PC-3 (cell line): ENCODE results near the gene ZNF148. TPM values are rescaled to one million over a fixed set of nuclear protein-coding genes. Genes with fewer than 3 reads are reported as not detected.

Experiments
- ATAC-seq: fragments of 200-7000 bp; cut with Tn5 transposase; 2 replicates; pipeline ENCODE4 v1.9.1; 2020; ENCODE audit warnings: mild to moderate bottlenecking, moderate library complexity
- BruUV-seq: library from RNA; stranded (reverse); fragments of 400-500 nt; replicated peaks from 2 replicates; lab custom pipeline; 2021; lab: Mats Ljungman, UMichigan
- CTCF ChIA-PET: fragments of 300-600 bp; sonication (Branson Sonifier 250); formaldehyde crosslinking; loops from one replicate; lab custom pipeline; 2022; ENCODE audit warnings: antibody characterized with exemption; lab: Charles Lee
- POLR2A ChIA-PET: fragments of 300-600 bp; sonication (Branson Sonifier 250); formaldehyde crosslinking; loops from one replicate; lab custom pipeline; 2022; ENCODE audit warnings: antibody characterized with exemption; ENCODE audit not compliant: unreplicated experiment; lab: Charles Lee
- DNase-seq: peaks from one replicate; pipeline ENCODE4 v3.0.0-alpha.2; 2015
- H2AFZ ChIP-seq: fragments of 300-600 bp; sonication (generic); 2 replicates; pipeline ENCODE4 v1.6.0; 2016; ENCODE audit warnings: antibody characterized with exemption, low read length
- H3F3A ChIP-seq: fragments of 300-600 bp; sonication (generic); one replicate; pipeline ENCODE4 v1.6.0; 2017; ENCODE audit warnings: antibody characterized with exemption, low read length, control low read depth, mild to moderate bottlenecking; ENCODE audit not compliant: unreplicated experiment
- H3K27ac ChIP-seq: fragments of 300-600 bp; sonication (generic); 2 replicates; pipeline ENCODE4 v1.5.1; 2016; ENCODE audit warnings: mild to moderate bottlenecking, low read length
- H3K27me3 ChIP-seq: fragments of 300-600 bp; sonication (generic); 2 replicates; pipeline ENCODE4 v1.6.1; 2016; ENCODE audit warnings: low read length, mixed read lengths
- H3K36me3 ChIP-seq: fragments of 300-600 bp; sonication (generic); 2 replicates; pipeline ENCODE4 v1.6.1; 2016; ENCODE audit warnings: low read depth, mixed run types, low read length, mixed read lengths
- H3K4me1 ChIP-seq: fragments of 300-600 bp; sonication (generic); 2 replicates; pipeline ENCODE4 v1.5.1; 2016; ENCODE audit warnings: low read length; ENCODE audit not compliant: insufficient read depth
- H3K4me2 ChIP-seq: fragments of 300-600 bp; sonication (generic); 2 replicates; pipeline ENCODE4 v1.6.0; 2016; ENCODE audit warnings: low read length
- H3K4me3 ChIP-seq: fragments of 300-600 bp; sonication (generic); 2 replicates; pipeline ENCODE4 v1.5.1; 2016; ENCODE audit warnings: mild to moderate bottlenecking, low read length, mixed read lengths
- H3K79me2 ChIP-seq: fragments of 300-600 bp; sonication (generic); 2 replicates; pipeline ENCODE4 v1.6.1; 2017; ENCODE audit warnings: low read length, mixed read lengths
- H3K9ac ChIP-seq: fragments of 300-600 bp; sonication (generic); 2 replicates; pipeline ENCODE4 v1.6.0; 2016; ENCODE audit warnings: mild to moderate bottlenecking, low read length
- H3K9me2 ChIP-seq: fragments of 300-600 bp; sonication (generic); replicated peaks from 2 replicates; pipeline ENCODE4 v1.6.1; 2016; ENCODE audit warnings: mixed run types, low read length, mixed read lengths
- H3K9me3 ChIP-seq: fragments of 300-600 bp; sonication (generic); 2 replicates; pipeline ENCODE4 v1.6.1; 2016; ENCODE audit warnings: low read length, mixed read lengths
- H4K20me1 ChIP-seq: fragments of 300-600 bp; sonication (generic); 2 replicates; pipeline ENCODE4 v1.6.1; 2016; ENCODE audit warnings: low read length, mixed read lengths
- CTCF ChIP-seq: fragments of 300-600 bp; sonication (generic); conservative IDR thresholded peaks from 2 replicates; pipeline ENCODE4 v1.5.1; 2017; ENCODE audit warnings: antibody characterized with exemption, low read depth, mild to moderate bottlenecking, low read length
- EZH2 ChIP-seq: fragments of 300-600 bp; sonication (generic); IDR thresholded peaks from one replicate; pipeline ENCODE4 v1.6.1; 2017; ENCODE audit warnings: antibody characterized with exemption, mild to moderate bottlenecking, low read length; ENCODE audit not compliant: unreplicated experiment
- EZH2phosphoT487 ChIP-seq: fragments of 300-600 bp; sonication (generic); IDR thresholded peaks from 2 replicates; pipeline ENCODE4 v1.6.1; 2018; ENCODE audit warnings: mild to moderate bottlenecking, antibody characterized with exemption, low read length, borderline replicate concordance
- intact Hi-C: fragments of 100-400 bp; cut with micrococcal nuclease; formaldehyde crosslinking; loops from 2 replicates; pipeline ENCODE4 v1.9.0; 2023
- total RNA-seq: library from RNA; depleted of rRNA; stranded (reverse); fragments of >200 nt; gene quantifications from 2 replicates; pipeline ENCODE4 v1.2.3, GENCODE V29; 2014

The ZNF148 gene
- total RNA-seq, 1 experiment from 2014 or later, result 18.1 TPM

DNA sequence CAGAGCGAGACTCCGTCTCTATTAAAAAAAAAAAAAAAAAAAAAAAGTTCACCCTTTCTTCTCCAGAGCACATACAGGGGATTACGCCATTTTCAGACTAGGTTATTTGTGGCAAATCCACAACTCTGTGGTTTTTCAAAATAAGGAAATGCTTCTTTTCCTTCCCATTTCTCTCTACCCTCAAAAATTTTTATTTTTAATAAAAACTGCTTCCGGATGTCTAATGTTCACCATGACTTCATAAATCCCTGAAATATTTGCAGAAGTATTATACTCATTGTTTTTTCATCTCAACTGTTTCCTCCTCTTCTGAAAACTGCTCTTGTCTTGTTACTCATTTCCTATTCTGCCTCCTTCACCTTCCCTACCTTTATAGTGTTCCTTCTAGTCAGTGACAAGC, 117.6 kb downstream of the ZNF148 start:
- no peaks in the 10 kb centered on the region for H3K9me2 ChIP-seq
- H3K9me3 ChIP-seq, result no peaks in the 10 kb centered on the region
- H3K4me1 ChIP-seq, result no peaks in the 10 kb centered on the region
- CTCF ChIA-PET, result no interaction called here
- H3K27me3 ChIP-seq, result no peaks in the 10 kb centered on the region
- POLR2A ChIA-PET, result no interaction called here
- H3K27ac ChIP-seq, result no peak overlapping the region
- no peaks in the 10 kb centered on the region for H3K36me3 ChIP-seq
- no peaks in the 10 kb centered on the region for H4K20me1 ChIP-seq
- no peak overlapping the region for H3K4me2 ChIP-seq
- DNase-seq, result no peak
- H3F3A ChIP-seq, result no peaks in the 10 kb centered on the region
- H2AFZ ChIP-seq, result no peak overlapping the region
- TF ChIP-seq CTCF, result no peak
- TF ChIP-seq EZH2, result no peak
- TF ChIP-seq EZH2phosphoT487, result no peak
- BruUV-seq, result no TSS peak
- H3K79me2 ChIP-seq, result no peaks in the 10 kb centered on the region
- intact Hi-C loops, result no loop called here
- ATAC-seq, result no peak
- H3K4me3 ChIP-seq, result no peak overlapping the region
- H3K9ac ChIP-seq, result no peak overlapping the region

GRCh38 chr3:125256675-125257074, 118.5 kb downstream of the ZNF148 start:
- CTCF ChIA-PET, result no interaction called here
- H4K20me1 ChIP-seq, result no peaks in the 10 kb centered on the region
- no TSS peak for BruUV-seq
- no peak for ATAC-seq
- POLR2A ChIA-PET, result no interaction called here
- no peaks in the 10 kb centered on the region for H3K9me2 ChIP-seq
- H2AFZ ChIP-seq, result no peak overlapping the region
- no peaks in the 10 kb centered on the region for H3K36me3 ChIP-seq
- H3K4me2 ChIP-seq, result no peak overlapping the region
- TF ChIP-seq EZH2 (no peak), EZH2phosphoT487 (no peak), CTCF (no peak)
- H3K4me3 ChIP-seq, result no peak overlapping the region
- no peaks in the 10 kb centered on the region for H3K27me3 ChIP-seq
- H3K9me3 ChIP-seq, result no peaks in the 10 kb centered on the region
- intact Hi-C loops, result no loop called here
- no peak overlapping the region for H3K9ac ChIP-seq
- DNase-seq, result no peak
- no peaks in the 10 kb centered on the region for H3K4me1 ChIP-seq
- H3K27ac ChIP-seq, result no peak overlapping the region
- no peaks in the 10 kb centered on the region for H3K79me2 ChIP-seq
- H3F3A ChIP-seq, result no peaks in the 10 kb centered on the region

- POLR2A ChIA-PET, result no interaction called here
- Histone ChIP-seq H3K9ac (no peak overlapping the region), H3K9me2 (no peaks in the 10 kb centered on the region), H3K36me3 (no peaks in the 10 kb centered on the region), H3K79me2 (no peaks in the 10 kb centered on the region), H3K27ac (no peak overlapping the region), H3F3A (no peaks in the 10 kb centered on the region), H3K4me3 (no peak overlapping the region), H3K27me3 (no peaks in the 10 kb centered on the region), H2AFZ (no peak overlapping the region), H3K4me2 (no peak overlapping the region), H4K20me1 (no peaks in the 10 kb centered on the region), H3K9me3 (no peaks in the 10 kb centered on the region), H3K4me1 (no peaks in the 10 kb centered on the region)
- CTCF ChIA-PET, result no interaction called here
- TF ChIP-seq CTCF, result no peak
- TF ChIP-seq EZH2, result no peak
- no peak for TF ChIP-seq EZH2phosphoT487
- BruUV-seq, result no TSS peak
- intact Hi-C loops, result no loop called here
- ATAC-seq (no peak), DNase-seq (no peak)
Measured at GRCh38 chr3:125250973-125251372, 124.2 kb downstream of the ZNF148 start.
